SK-N-SH (cell line): ENCODE measurements around the gene PLA2G6. TPM values are rescaled to one million over a fixed set of nuclear protein-coding genes. Genes with fewer than 3 reads are reported as not detected.
"Not testable (repeated sequence)": the region's sequence is repeated elsewhere in the genome, so short reads cannot be mapped to it uniquely, and the experiment has no call there.

Experiments
- CTCF ChIA-PET: fragments of 300-600, 350-600 bp; formaldehyde crosslinking; extraction: SDS; loops from one replicate; lab custom pipeline; 2021; lab: Yijun Ruan, JAX
- POLR2A ChIA-PET: fragments of 350-600 bp; sonication (Branson Sonifier 250); formaldehyde crosslinking; extraction: SDS; loops from one replicate; lab custom pipeline; 2020; ENCODE audit warnings: antibody characterized with exemption, inconsistent platforms; lab: Yijun Ruan, JAX
- DNase-seq: peaks from one replicate; pipeline ENCODE4 v3.0.0; 2012
- H2AFZ ChIP-seq: fragments of 200-600 bp; sonication (generic); 2 replicates; pipeline ENCODE4 v1.8.1; 2016; ENCODE audit warnings: antibody characterized with exemption, mild to moderate bottlenecking, low read depth
- H3F3A ChIP-seq: fragments of 200-600 bp; sonication (generic); replicated peaks from 2 replicates; pipeline ENCODE3; 2016; ENCODE audit warnings: antibody characterized with exemption, mild to moderate bottlenecking; ENCODE audit not compliant: insufficient read depth
- H3K27ac ChIP-seq, 2 experiments: fragments of 200-500 bp in 1 of 2; fragments of 200-600 bp in 1 of 2; sonication (Bioruptor generic) in 1 of 2; sonication (generic), shearing (Covaris generic) in 1 of 2; 2 replicates each; pipeline versions ENCODE4 v1.5.1 to v1.6.1; 2014 to 2016; ENCODE audit warnings: low read depth in 2 of 2, inconsistent platforms in 1 of 2, low read length in 1 of 2, mild to moderate bottlenecking in 1 of 2, mixed read lengths in 1 of 2
- H3K27me3 ChIP-seq: fragments of 200-600 bp; sonication (generic), shearing (Covaris generic); 2 replicates; pipeline ENCODE4 v1.6.1; 2016; ENCODE audit warnings: mixed run types; ENCODE audit not compliant: insufficient read depth
- H3K36me3 ChIP-seq, 2 experiments: fragments of 200-500 bp in 1 of 2; fragments of 200-600 bp in 1 of 2; sonication (Bioruptor generic) in 1 of 2; sonication (generic) in 1 of 2; replicated peaks in 1 of 2; 2 replicates each; pipeline versions ENCODE3 to v1.5.1; 2014 to 2016; ENCODE audit warnings: low read length in 1 of 2, mild to moderate bottlenecking in 1 of 2; ENCODE audit not compliant: insufficient read depth in 2 of 2, control insufficient read depth in 1 of 2
- H3K4me1 ChIP-seq, 2 experiments: fragments of 200-500 bp in 1 of 2; fragments of 200-600 bp in 1 of 2; sonication (Bioruptor generic) in 1 of 2; sonication (generic), shearing (Covaris generic) in 1 of 2; 2 replicates each; pipeline versions ENCODE4 v1.5.1 to v1.6.1; 2014 to 2016; ENCODE audit warnings: low read depth in 1 of 2, low read length in 1 of 2, mixed run types in 1 of 2; ENCODE audit not compliant: insufficient read depth in 2 of 2, control insufficient read depth in 1 of 2
- H3K4me2 ChIP-seq: fragments of 200-600 bp; sonication (generic), shearing (Covaris generic); 2 replicates; pipeline ENCODE4 v1.6.1; 2017; ENCODE audit warnings: mixed run types
- H3K4me3 ChIP-seq, 2 experiments: fragments of 200-500 bp in 1 of 2; fragments of 200-600 bp in 1 of 2; sonication (Bioruptor generic) in 1 of 2; sonication (generic), shearing (Covaris generic) in 1 of 2; 2 replicates each; pipeline versions ENCODE4 v1.5.1 to v1.8.1; 2014 to 2016; ENCODE audit warnings: low read depth in 2 of 2, inconsistent platforms in 1 of 2, low read length in 1 of 2, mild to moderate bottlenecking in 1 of 2, mixed read lengths in 1 of 2, moderate library complexity in 1 of 2
- H3K79me2 ChIP-seq: fragments of 200-600 bp; sonication (generic); 2 replicates; pipeline ENCODE4 v1.8.1; 2017; ENCODE audit warnings: mild to moderate bottlenecking; ENCODE audit not compliant: insufficient read depth
- H3K9ac ChIP-seq: fragments of 200-600 bp; sonication (generic); 2 replicates; pipeline ENCODE4 v1.6.1; 2017; ENCODE audit warnings: mixed run types
- H3K9me2 ChIP-seq: fragments of 200-600 bp; sonication (generic); 2 replicates; pipeline ENCODE4 v1.6.1; 2017; ENCODE audit warnings: mixed run types
- H3K9me3 ChIP-seq: fragments of 200-600 bp; sonication (generic); 2 replicates; pipeline ENCODE4 v1.6.1; 2017; ENCODE audit warnings: mixed run types, mild to moderate bottlenecking, moderate library complexity
- H4K20me1 ChIP-seq: fragments of 200-600 bp; sonication (generic); 2 replicates; pipeline ENCODE4 v1.6.1; 2017; ENCODE audit warnings: mild to moderate bottlenecking, mixed run types; ENCODE audit not compliant: insufficient read depth
- CTCF ChIP-seq: fragments of 200-600 bp; sonication (generic); IDR thresholded peaks from 2 replicates; pipeline ENCODE4 v1.6.1; 2017; ENCODE audit warnings: antibody characterized with exemption, mild to moderate bottlenecking, moderate library complexity
- GABPA ChIP-seq: IDR thresholded peaks from 2 replicates; pipeline ENCODE4 v1.4.0; 2012; ENCODE audit warnings: low read depth, mild to moderate bottlenecking
- MEF2A ChIP-seq: IDR thresholded peaks from 2 replicates; pipeline ENCODE4 v1.4.0; 2012; ENCODE audit warnings: low read depth, borderline replicate concordance
- MXI1 ChIP-seq: IDR thresholded peaks from 2 replicates; pipeline ENCODE4 v1.6.1; 2012; ENCODE audit warnings: mild to moderate bottlenecking, low read depth, low read length, improper control_type of control experiment
- POLR2AphosphoS5 ChIP-seq: IDR thresholded peaks from 2 replicates; pipeline ENCODE4 v1.6.1; 2012; ENCODE audit warnings: low read depth, low read length
- REST ChIP-seq: IDR thresholded peaks from 2 replicates; pipeline ENCODE4 v1.6.1; 2012; ENCODE audit warnings: mild to moderate bottlenecking, low read depth, low read length, moderate library complexity
- TCF12 ChIP-seq: IDR thresholded peaks from 2 replicates; pipeline ENCODE4 v1.4.0; 2012
- YY1 ChIP-seq: IDR thresholded peaks from 2 replicates; pipeline ENCODE4 v1.4.0; 2012; ENCODE audit warnings: low read depth, mild to moderate bottlenecking
- WGBS: methylation state at CpG from one replicate; pipeline ENCODE4 v1.1.6; 2017; ENCODE audit warnings: low lambda C conversion rate; 5-methylcytosine and 5-hydroxymethylcytosine counted together
- polyA plus RNA-seq, 3 experiments: library from polyadenylated mRNA; depleted of rRNA; stranded (reverse); fragments of >200 nt; gene quantifications; 2 replicates each; pipeline ENCODE4 v1.2.3, GENCODE V29; 2012
- TF ChIP-seq, protein P1 (sequence below): IDR thresholded peaks from 2 replicates; pipeline ENCODE4 v1.4.0; 2012; ENCODE audit warnings: low read depth
- TF ChIP-seq, protein P2 (sequence below): IDR thresholded peaks from 2 replicates; pipeline ENCODE4 v1.4.0; 2012; ENCODE audit warnings: low read depth, borderline replicate concordance
- TF ChIP-seq, protein P3 (sequence below): fragments of 150-350 bp; IDR thresholded peaks from 2 replicates; pipeline ENCODE4 v1.6.1; 2017; ENCODE audit warnings: antibody characterized with exemption, low read length, low read depth, borderline replicate concordance

Gene PLA2G6
- polyA plus RNA-seq, 1 of the 3 experiments (the other 2 are of a cell fraction), result 10.5 TPM

DNA sequence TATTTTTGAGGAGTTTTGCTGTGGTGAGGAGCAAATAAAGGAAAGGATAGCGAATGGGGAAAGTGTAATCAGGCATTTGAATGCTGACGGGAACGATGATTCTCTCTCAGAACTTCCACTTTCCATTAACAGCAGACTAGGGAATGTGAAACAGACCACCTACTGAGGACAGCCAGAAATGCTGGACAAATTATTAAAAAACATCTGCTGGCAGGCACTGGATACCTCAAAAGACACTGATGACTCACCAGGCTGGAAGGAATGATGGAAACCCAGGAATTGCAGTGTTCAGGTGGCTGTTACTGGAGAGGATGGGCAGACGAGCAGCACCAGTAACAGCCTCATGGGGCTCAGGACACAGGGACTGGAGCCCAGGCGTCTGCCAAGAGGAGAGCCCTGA lies 33.4 kb downstream of the PLA2G6 start:
- no peak overlapping the region for H2AFZ ChIP-seq
- no peak overlapping the region for H3K4me2 ChIP-seq
- H3K4me3 ChIP-seq, result no peak overlapping the region
- no peaks in the 10 kb centered on the region for H3K9me3 ChIP-seq
- H3K79me2 ChIP-seq, result no peaks in the 10 kb centered on the region
- peaks cover 0 to under 1% of the 10 kb centered on the region in 2 experiments; a peak in 1 of 4 replicates for H3K4me1 ChIP-seq
- no peak overlapping the region for H3K9ac ChIP-seq
- CTCF ChIA-PET, result no interaction called here
- no peaks in the 10 kb centered on the region for H3K27me3 ChIP-seq
- POLR2A ChIA-PET, result no interaction called here
- 0 out of 2 replicates have a peak, but pooled peaks have one; percentile 9 for TF ChIP-seq TCF12
- no peak for TF ChIP-seq YY1
- TF ChIP-seq, all 33 proteins: peak for 1
- Histone ChIP-seq H3K9me2 (no peaks in the 10 kb centered on the region), H3K36me3 (no peaks in the 10 kb centered on the region), H4K20me1 (no peaks in the 10 kb centered on the region), H3K27ac (no peak overlapping the region), H3F3A (no peaks in the 10 kb centered on the region)
- DNase-seq, result no peak
- WGBS, result 81% methylated on average over 3 of the region's 5 CpGs

DNA sequence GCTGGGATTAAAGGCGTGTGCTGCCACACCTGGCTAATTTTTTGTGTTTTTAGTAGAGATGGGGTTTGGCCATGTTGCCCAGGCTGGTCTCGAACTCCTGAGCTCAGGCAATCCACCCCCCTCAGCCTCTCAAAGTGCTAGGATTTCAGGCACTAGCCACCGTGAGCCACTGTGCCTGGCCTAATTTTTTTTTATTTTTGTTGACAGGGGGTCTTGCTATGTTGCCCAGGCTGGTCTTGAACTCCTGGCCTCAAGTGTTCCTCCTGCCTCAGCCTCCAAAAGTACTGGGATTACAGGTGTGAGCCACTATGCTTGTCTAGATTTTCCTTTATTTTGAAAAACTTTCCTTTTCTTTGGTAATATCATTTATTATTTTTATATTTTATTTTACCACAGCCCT lies 35.5 kb downstream of the PLA2G6 start:
- 93% methylated on average over 2 of the region's 3 CpGs for WGBS
- H3F3A ChIP-seq, H3K4me1 ChIP-seq, H2AFZ ChIP-seq, H3K9ac ChIP-seq, H4K20me1 ChIP-seq, H3K4me3 ChIP-seq, DNase-seq, H3K36me3 ChIP-seq, H3K27me3 ChIP-seq, H3K4me2 ChIP-seq, H3K79me2 ChIP-seq, H3K9me2 ChIP-seq, H3K27ac ChIP-seq, POLR2A ChIA-PET, H3K9me3 ChIP-seq: not testable (repeated sequence)
- CTCF ChIA-PET, result interaction anchor here (1.1 kb wide), 1 partner anchor 21 kb away, joined by 3 read pairs; no protein-coding TSS in a partner anchor

GRCh38 chr22:38144025-38144405 lies 37.6 kb downstream of the PLA2G6 start:
- CTCF ChIA-PET, result no interaction called here
- no peaks in the 10 kb centered on the region for H3F3A ChIP-seq
- no peak overlapping the region for H3K4me2 ChIP-seq
- H3K27me3 ChIP-seq, result no peaks in the 10 kb centered on the region
- H3K9ac ChIP-seq, result no peak overlapping the region
- 100% methylated on average over 2 of the region's 5 CpGs for WGBS
- H2AFZ ChIP-seq, result no peak overlapping the region
- DNase-seq, result peak; percentile 36
- H3K79me2 ChIP-seq, result no peaks in the 10 kb centered on the region
- H3K27ac ChIP-seq, result no peak overlapping the region
- POLR2A ChIA-PET, result interaction anchor here (1.3 kb wide), 1 partner anchor 20 kb away, joined by 4 read pairs; no protein-coding TSS in a partner anchor
- no peak overlapping the region for H3K4me3 ChIP-seq
- H4K20me1 ChIP-seq, result no peaks in the 10 kb centered on the region
- H3K9me3 ChIP-seq, result no peaks in the 10 kb centered on the region
- H3K36me3 ChIP-seq, result no peaks in the 10 kb centered on the region
- H3K4me1 ChIP-seq, result peaks cover 0 to 4% of the 10 kb centered on the region in 2 experiments; a peak in 1 of 4 replicates
- no peaks in the 10 kb centered on the region for H3K9me2 ChIP-seq
- TF ChIP-seq CTCF, result no peak
- no peak for TF ChIP-seq GABPA
- TF ChIP-seq, protein P1, sequence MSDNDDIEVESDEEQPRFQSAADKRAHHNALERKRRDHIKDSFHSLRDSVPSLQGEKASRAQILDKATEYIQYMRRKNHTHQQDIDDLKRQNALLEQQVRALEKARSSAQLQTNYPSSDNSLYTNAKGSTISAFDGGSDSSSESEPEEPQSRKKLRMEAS, result no peak
- TF ChIP-seq, protein P2, sequence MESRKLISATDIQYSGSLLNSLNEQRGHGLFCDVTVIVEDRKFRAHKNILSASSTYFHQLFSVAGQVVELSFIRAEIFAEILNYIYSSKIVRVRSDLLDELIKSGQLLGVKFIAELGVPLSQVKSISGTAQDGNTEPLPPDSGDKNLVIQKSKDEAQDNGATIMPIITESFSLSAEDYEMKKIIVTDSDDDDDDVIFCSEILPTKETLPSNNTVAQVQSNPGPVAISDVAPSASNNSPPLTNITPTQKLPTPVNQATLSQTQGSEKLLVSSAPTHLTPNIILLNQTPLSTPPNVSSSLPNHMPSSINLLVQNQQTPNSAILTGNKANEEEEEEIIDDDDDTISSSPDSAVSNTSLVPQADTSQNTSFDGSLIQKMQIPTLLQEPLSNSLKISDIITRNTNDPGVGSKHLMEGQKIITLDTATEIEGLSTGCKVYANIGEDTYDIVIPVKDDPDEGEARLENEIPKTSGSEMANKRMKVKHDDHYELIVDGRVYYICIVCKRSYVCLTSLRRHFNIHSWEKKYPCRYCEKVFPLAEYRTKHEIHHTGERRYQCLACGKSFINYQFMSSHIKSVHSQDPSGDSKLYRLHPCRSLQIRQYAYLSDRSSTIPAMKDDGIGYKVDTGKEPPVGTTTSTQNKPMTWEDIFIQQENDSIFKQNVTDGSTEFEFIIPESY, result no peak
- no peak for TF ChIP-seq TCF12
- no peak for TF ChIP-seq REST
- TF ChIP-seq POLR2AphosphoS5, result no peak
- no peak for TF ChIP-seq MXI1
- TF ChIP-seq, protein P3, sequence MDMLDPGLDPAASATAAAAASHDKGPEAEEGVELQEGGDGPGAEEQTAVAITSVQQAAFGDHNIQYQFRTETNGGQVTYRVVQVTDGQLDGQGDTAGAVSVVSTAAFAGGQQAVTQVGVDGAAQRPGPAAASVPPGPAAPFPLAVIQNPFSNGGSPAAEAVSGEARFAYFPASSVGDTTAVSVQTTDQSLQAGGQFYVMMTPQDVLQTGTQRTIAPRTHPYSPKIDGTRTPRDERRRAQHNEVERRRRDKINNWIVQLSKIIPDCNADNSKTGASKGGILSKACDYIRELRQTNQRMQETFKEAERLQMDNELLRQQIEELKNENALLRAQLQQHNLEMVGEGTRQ, result no peak
- no peak for TF ChIP-seq YY1
- no peak for TF ChIP-seq MEF2A
